GM12801 (cell line): ENCODE measurements around the gene IL33.

ENCODE experiments used
- CTCF ChIP-seq: IDR thresholded peaks from one replicate; pipeline ENCODE4 v1.5.1; 2011; ENCODE audit warnings: control low read depth; ENCODE audit not compliant: insufficient read length; ENCODE audit errors: extremely low read depth

The IL33 gene

DNA sequence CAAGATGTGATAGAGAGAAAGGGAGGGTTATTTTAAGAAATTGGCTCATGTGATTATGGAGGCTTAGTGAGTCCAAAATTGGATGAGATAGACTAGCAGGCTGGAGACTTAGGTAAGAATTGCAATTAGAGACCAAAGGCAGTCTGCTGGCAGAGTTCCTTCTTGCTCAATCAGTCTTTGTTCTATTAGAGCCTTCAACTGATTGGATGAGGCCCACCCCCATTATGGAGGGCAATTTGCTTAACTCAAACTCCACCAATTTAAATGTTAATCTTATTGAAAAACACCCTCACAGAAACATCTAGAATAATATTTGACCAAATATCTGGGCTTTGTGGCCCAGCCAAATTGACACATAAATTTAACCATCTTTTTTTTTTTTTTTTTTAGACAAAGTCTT is 88.6 kb downstream of the IL33 start:
- no peak for TF ChIP-seq CTCF

GRCh38 chr9:6305954-6306563 is 90.5 kb downstream of the IL33 start:
- no peak for TF ChIP-seq CTCF
